Neural cell (in vitro differentiated cells): ENCODE results near the gene OTUD7B. TPM values are rescaled to one million over a fixed set of nuclear protein-coding genes. Genes with fewer than 3 reads are reported as not detected.

Source experiments
- H2AFZ ChIP-seq: fragments of 200-600, 300-800 bp; sonication (generic), shearing (Covaris generic); 2 replicates; pipeline ENCODE4 v1.6.0; 2014; ENCODE audit warnings: low read depth, mild to moderate bottlenecking, antibody characterized with exemption, low read length, moderate library complexity
- H3F3A ChIP-seq: fragments of 200-600 bp; shearing (Covaris generic); 2 replicates; pipeline ENCODE4 v1.6.1; 2016; ENCODE audit warnings: mild to moderate bottlenecking, moderate library complexity, mixed read lengths, antibody characterized with exemption, low read length; ENCODE audit not compliant: insufficient read depth, poor library complexity, severe bottlenecking
- H3K27ac ChIP-seq: fragments of 200-600, 300-800 bp; sonication (generic), shearing (Covaris generic); 2 replicates; pipeline ENCODE4 v1.5.1; 2014; ENCODE audit warnings: mild to moderate bottlenecking, low read length, moderate library complexity
- H3K27me3 ChIP-seq: fragments of 300-800, 200-600 bp; sonication (generic), shearing (Covaris generic); 2 replicates; pipeline ENCODE4 v1.6.0; 2014; ENCODE audit warnings: mild to moderate bottlenecking, low read depth, low read length, moderate library complexity; ENCODE audit not compliant: insufficient read depth
- H3K36me3 ChIP-seq: fragments of 300-800, 200-600 bp; sonication (generic), shearing (Covaris generic); 2 replicates; pipeline ENCODE4 v1.5.1; 2014; ENCODE audit warnings: mild to moderate bottlenecking, antibody characterized with exemption, low read length, moderate library complexity; ENCODE audit not compliant: insufficient read depth
- H3K4me2 ChIP-seq: fragments of 300-800, 200-600 bp; sonication (generic), shearing (Covaris generic); 2 replicates; pipeline ENCODE4 v1.6.0; 2014; ENCODE audit warnings: mild to moderate bottlenecking, low read length
- H3K4me3 ChIP-seq: fragments of 300-800, 200-600 bp; sonication (generic), shearing (Covaris generic); 2 replicates; pipeline ENCODE4 v1.5.1; 2014; ENCODE audit warnings: mild to moderate bottlenecking, low read length, moderate library complexity
- H3K79me2 ChIP-seq: fragments of 200-600 bp; shearing (Covaris generic); replicated peaks from 2 replicates; pipeline ENCODE4 v1.6.0; 2014; ENCODE audit warnings: mild to moderate bottlenecking, low read length, moderate library complexity; ENCODE audit not compliant: insufficient read depth
- H3K9ac ChIP-seq: fragments of 300-800, 200-600 bp; sonication (generic), shearing (Covaris generic); 2 replicates; pipeline ENCODE4 v1.6.1; 2016; ENCODE audit warnings: mild to moderate bottlenecking, low read length, mixed read lengths
- H3K9me2 ChIP-seq: fragments of 200-600 bp; shearing (Covaris generic); 2 replicates; pipeline ENCODE4 v1.6.1; 2016; ENCODE audit warnings: mild to moderate bottlenecking, low read length, mixed read lengths; ENCODE audit not compliant: insufficient read depth
- H3K9me3 ChIP-seq: fragments of 200-600, 300-800 bp; sonication (generic), shearing (Covaris generic); 2 replicates; pipeline ENCODE4 v1.6.1; 2016; ENCODE audit warnings: mild to moderate bottlenecking, mixed run types, low read length, moderate library complexity, mixed read lengths
- H4K20me1 ChIP-seq: fragments of 200-600 bp; shearing (Covaris generic); 2 replicates; pipeline ENCODE4 v1.6.1; 2016; ENCODE audit warnings: mild to moderate bottlenecking, mixed run types; ENCODE audit not compliant: insufficient read depth
- CTCF ChIP-seq: fragments of 450-650 bp; IDR thresholded peaks from 2 replicates; pipeline ENCODE4 v1.5.1; 2014; ENCODE audit warnings: antibody characterized with exemption, mild to moderate bottlenecking, moderate library complexity; ENCODE audit not compliant: poor library complexity, severe bottlenecking
- EP300 ChIP-seq: fragments of 450-650 bp; conservative IDR thresholded peaks from 2 replicates; pipeline ENCODE4 v1.6.1; 2014; ENCODE audit warnings: antibody characterized with exemption, mild to moderate bottlenecking, moderate library complexity; ENCODE audit not compliant: poor library complexity, severe bottlenecking
- EZH2 ChIP-seq: fragments of 200-600, 300-800 bp; shearing (Covaris generic), sonication (generic); IDR thresholded peaks from 2 replicates; pipeline ENCODE4 v1.6.1; 2014; ENCODE audit warnings: antibody characterized with exemption, low read length, borderline replicate concordance, mild to moderate bottlenecking; ENCODE audit not compliant: insufficient read depth, poor library complexity, severe bottlenecking
- MXI1 ChIP-seq: fragments of 450-650 bp; conservative IDR thresholded peaks from 2 replicates; pipeline ENCODE4 v1.6.1; 2014; ENCODE audit warnings: antibody characterized with exemption, mild to moderate bottlenecking; ENCODE audit not compliant: poor library complexity, severe bottlenecking
- POLR2AphosphoS5 ChIP-seq: IDR thresholded peaks from 2 replicates; pipeline ENCODE4 v1.6.1; 2012
- RAD21 ChIP-seq: fragments of 450-650 bp; conservative IDR thresholded peaks from 2 replicates; pipeline ENCODE4 v1.6.1; 2014; ENCODE audit warnings: antibody characterized with exemption, mild to moderate bottlenecking, moderate library complexity
- REST ChIP-seq: IDR thresholded peaks from 2 replicates; pipeline ENCODE4 v1.6.1; 2012; ENCODE audit warnings: borderline replicate concordance
- SMC3 ChIP-seq: fragments of 450-650 bp; conservative IDR thresholded peaks from 2 replicates; pipeline ENCODE4 v1.6.1; 2014; ENCODE audit warnings: antibody characterized with exemption, mild to moderate bottlenecking, moderate library complexity; ENCODE audit not compliant: poor library complexity
- TAF1 ChIP-seq: IDR thresholded peaks from 2 replicates; pipeline ENCODE4 v1.6.1; 2012; ENCODE audit warnings: low read depth
- polyA plus RNA-seq: library from polyadenylated mRNA; depleted of rRNA; stranded (reverse); fragments of >200 nt; gene quantifications from 2 replicates; pipeline ENCODE4 v1.2.3, GENCODE V29; 2014

The OTUD7B gene
- polyA plus RNA-seq, 1 donor from 2014 or later: 2.1 TPM

GRCh38 chr1:149933208-149933607, 77.3 kb downstream of the OTUD7B start:
- Histone ChIP-seq H3K4me2 (no peak overlapping the region), H2AFZ (no peak overlapping the region), H3F3A (no peaks in the 10 kb centered on the region), H3K79me2 (no peaks in the 10 kb centered on the region), H4K20me1 (no peaks in the 10 kb centered on the region), H3K4me3 (no peak overlapping the region), H3K36me3 (no peaks in the 10 kb centered on the region), H3K27me3 (no peaks in the 10 kb centered on the region), H3K9ac (no peak overlapping the region), H3K9me3 (no peaks in the 10 kb centered on the region), H3K9me2 (no peaks in the 10 kb centered on the region), H3K27ac (no peak overlapping the region)
- TF ChIP-seq RAD21 (no peak), POLR2AphosphoS5 (no peak), SMC3 (no peak), EZH2 (no peak), REST (no peak), TAF1 (no peak), CTCF (no peak), MXI1 (no peak), EP300 (no peak)

- no peaks in the 10 kb centered on the region for H3K9me3 ChIP-seq
- H3K4me3 ChIP-seq: no peak overlapping the region
- H2AFZ ChIP-seq: no peak overlapping the region
- H3K9ac ChIP-seq: no peak overlapping the region
- no peaks in the 10 kb centered on the region for H4K20me1 ChIP-seq
- no peak for TF ChIP-seq CTCF
- no peak for TF ChIP-seq MXI1
- no peak overlapping the region for H3K27ac ChIP-seq
- H3K9me2 ChIP-seq: no peaks in the 10 kb centered on the region
- no peaks in the 10 kb centered on the region for H3K27me3 ChIP-seq
- no peaks in the 10 kb centered on the region for H3K36me3 ChIP-seq
- H3K79me2 ChIP-seq: peaks cover under 1% of the 10 kb centered on the region
- H3K4me2 ChIP-seq: no peak overlapping the region
- no peaks in the 10 kb centered on the region for H3F3A ChIP-seq
Measured at GRCh38 chr1:149932474-149932873, 78.1 kb downstream of the OTUD7B start.
